Uterus (tissue), 2 donors: Measurements from ENCODE around the gene CPTP.

ENCODE experiments used
- CTCF ChIP-seq, 4 experiments: fragments of 200-600 bp in 2 of 4; fragments of 450-650 bp in 2 of 4; sonication (generic) in 2 of 4; IDR thresholded peaks; one replicate each; pipeline ENCODE4 v1.5.1; 2016 to 2019; ENCODE audit warnings: antibody characterized with exemption in 4 of 4, mild to moderate bottlenecking in 2 of 4, moderate library complexity in 1 of 4
- POLR2A ChIP-seq, 2 donors: fragments of 450-650 bp; IDR thresholded peaks; one replicate each; pipeline ENCODE4 v1.6.1; 2016; ENCODE audit warnings: antibody characterized with exemption in 2 of 2, mild to moderate bottlenecking in 1 of 2, moderate library complexity in 1 of 2

GRCh38 chr1:1302951-1303509 lies 21.6 kb upstream of the CPTP start:
- no peak for TF ChIP-seq POLR2A (IDR thresholded peaks at IDR 0.05)
- no peak for TF ChIP-seq CTCF (IDR thresholded peaks at IDR 0.05)
